Stimulated activated CD8-positive, alpha-beta memory T cell treated with anti-CD3 and anti-CD28 coated beads, Interleukin-7, amount 100 ng/mL, for 4 hours (primary cell): ENCODE results near the gene SPSB1.

Source experiments
- DNase-seq, 2 donors: peaks; one replicate each; pipeline ENCODE4 v3.0.0-alpha.2; 2020; ENCODE audit warnings: low read depth in 2 of 2

SPSB1 gene

DNA sequence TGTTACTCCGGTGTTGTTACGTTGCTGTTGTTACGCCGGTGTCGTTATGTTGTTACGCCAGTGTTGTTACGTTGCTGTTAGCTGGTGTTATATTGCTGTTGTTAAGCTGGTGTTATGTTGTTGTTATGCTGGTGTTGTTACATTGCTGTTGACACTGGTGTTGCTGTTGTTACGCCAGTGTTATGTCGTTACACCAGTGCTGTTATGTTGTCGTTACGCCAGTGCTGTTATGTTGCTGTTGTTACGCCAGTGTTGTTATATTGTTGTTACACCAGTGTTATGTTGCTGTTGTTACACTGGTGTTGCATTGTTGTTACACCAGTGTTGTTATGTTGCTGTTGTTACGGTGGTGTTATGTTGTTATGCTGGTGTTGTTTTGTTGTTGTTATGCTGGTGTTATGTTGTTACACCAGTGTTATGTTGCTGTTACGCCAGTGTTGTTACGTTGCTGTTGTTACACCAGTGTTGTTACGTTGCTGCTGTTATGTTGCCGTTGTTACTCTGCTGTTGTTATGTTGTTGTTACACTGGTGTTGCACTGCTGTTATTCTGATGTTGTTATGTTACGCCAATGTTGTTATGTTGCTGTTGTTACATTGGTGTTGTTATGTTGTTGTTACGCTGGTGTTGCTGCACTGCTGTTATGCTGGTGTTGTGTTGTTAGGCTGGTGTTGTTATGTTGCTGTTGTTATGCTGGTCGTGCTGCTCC is 32.5 kb upstream of the SPSB1 start:
- DNase-seq = no peak

DNA sequence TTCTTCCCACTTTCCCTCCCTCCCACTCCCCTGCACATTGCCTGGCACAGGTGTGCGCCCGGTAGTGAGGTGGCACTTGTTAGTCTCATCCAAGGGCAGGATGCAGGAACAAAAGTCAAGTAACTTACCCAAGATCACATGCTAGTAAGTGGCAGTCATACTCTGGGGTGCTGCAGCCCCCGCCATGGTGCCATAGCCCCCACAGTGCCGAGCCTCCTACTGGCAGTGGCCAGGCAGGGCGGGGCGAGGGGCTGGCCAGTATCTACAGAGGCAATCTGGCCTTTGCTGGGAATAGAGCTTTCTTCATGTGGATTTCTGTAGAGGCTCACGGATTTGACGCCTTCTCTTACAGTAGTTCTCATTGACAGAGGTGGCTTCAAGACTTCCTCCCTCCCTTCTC is 31.2 kb upstream of the SPSB1 start:
- no peak for DNase-seq

DNA sequence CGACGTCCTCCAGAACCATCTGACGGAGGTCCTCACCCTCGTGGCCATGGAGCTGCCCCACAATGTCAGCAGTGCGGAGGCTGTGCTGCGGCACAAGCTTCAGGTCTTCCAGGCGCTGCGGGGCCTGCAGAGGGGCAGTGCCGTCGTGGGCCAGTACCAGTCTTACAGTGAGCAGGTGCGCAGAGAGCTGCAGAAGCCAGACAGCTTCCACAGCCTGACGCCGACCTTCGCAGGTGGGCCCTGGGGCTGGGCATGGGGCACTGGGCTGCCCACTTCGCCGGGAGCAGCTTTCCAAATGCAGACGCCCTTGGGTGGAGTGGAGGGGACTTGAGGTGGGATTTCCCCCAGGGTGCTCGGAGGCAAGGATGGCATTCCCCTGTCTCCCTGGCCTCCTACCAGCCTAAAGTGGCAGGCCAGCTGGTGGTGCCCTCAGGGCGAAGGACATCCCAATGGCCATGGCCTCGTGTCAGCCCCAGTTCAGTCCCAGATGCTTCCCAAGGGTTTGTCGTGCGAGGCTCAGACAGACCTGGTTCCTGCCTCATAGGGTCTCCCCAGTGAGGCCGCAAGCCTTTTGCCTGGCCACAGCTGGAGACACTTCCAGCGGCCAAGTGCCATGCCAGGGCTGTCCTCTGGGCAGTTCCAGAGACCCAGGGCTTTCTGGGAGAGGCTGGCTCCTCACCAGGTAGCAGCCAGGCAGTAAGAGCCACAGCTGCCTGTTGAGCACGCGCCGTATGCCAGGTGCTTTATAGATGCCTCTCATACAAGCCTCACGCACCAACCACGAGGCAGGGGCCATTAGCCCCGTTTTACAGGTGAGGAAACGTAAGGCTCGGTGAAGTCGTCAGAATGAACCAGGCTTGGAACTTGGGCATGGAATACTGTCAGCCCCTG is 30.4 kb upstream of the SPSB1 start:
- DNase-seq = no peak

DNA sequence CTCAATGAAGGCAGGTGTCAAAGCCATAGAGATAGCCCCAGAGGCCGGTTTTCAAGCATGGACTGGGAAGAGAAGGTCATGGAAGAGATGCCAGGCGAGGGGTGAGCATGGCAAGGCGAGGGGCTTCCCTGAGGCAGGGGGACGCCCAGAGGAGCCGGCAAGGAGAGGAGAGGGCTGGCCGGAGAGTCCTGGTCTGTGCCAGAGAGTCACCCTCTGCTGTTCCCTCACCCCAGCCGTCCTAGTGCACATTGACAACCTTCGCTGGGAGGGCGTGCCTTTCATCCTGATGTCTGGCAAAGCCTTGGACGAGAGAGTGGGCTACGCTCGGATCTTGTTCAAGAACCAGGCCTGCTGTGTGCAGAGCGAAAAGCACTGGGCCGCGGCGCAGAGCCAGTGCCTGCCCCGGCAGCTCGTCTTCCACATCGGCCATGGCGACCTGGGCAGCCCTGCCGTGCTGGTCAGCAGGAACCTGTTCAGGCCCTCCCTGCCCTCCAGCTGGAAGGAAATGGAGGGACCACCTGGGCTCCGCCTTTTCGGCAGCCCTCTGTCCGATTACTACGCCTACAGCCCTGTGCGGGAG is 29.3 kb upstream of the SPSB1 start:
- DNase-seq = no peak

DNA sequence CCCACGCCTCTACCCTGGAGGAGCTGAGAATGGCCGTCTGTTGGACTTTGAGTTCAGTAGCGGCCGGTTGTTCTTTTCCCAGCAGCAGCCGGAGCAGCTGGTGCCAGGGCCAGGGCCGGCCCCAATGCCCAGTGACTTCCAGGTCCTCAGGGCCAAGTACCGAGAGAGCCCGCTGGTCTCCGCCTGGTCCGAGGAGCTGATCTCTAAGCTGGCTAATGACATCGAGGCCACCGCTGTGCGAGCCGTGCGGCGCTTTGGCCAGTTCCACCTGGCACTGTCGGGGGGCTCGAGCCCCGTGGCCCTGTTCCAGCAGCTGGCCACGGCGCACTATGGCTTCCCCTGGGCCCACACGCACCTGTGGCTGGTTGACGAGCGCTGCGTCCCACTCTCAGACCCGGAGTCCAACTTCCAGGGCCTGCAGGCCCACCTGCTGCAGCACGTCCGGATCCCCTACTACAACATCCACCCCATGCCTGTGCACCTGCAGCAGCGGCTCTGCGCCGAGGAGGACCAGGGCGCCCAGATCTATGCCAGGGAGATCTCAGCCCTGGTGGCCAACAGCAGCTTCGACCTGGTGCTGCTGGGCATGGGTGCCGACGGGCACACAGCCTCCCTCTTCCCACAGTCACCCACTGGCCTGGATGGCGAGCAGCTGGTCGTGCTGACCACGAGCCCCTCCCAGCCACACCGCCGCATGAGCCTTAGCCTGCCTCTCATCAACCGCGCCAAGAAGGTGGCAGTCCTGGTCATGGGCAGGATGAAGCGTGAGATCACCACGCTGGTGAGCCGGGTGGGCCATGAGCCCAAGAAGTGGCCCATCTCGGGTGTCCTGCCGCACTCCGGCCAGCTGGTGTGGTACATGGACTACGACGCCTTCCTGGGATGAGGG is 28.5 kb upstream of the SPSB1 start:
- DNase-seq = no peak

DNA sequence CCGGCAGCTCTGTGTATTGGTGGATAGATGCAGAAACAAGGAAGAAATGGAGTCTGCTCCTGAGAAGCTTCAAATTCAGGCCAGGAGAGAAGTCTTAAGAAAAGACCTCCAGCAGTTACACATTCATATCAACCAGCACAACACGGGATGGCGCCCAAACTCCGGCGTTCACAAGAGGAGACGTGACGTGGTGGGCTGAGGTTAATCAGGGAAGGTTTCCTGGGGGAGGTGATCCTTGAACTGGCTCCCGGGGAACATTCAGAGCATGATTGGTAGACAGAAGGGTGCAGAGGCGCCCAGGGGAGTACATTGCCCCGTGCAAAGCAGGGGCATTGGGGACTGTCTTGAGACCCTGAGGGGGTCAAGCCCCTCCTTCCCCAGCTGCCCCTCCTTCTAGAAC is 27.7 kb upstream of the SPSB1 start:
- no peak for DNase-seq

DNA sequence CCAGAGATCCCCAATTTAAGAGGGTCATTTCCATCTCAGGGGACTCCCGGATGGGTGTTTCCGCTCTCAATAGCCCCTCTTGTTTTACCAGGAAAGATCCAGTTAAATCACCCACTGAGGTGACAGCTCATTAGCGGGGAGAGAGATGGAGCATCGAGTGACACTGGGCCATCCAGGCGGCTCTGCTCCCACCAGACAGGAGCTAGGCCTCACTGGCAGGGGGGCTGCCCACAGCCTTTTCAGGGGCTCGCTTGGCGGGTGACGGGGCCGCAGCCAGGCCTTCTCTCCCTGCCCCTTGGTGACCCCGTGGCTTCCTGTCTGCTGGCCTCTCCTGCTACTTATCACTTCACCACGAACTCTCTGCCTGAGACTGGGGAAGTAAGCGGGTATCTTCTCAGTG is 26.7 kb upstream of the SPSB1 start:
- DNase-seq = no peak

DNA sequence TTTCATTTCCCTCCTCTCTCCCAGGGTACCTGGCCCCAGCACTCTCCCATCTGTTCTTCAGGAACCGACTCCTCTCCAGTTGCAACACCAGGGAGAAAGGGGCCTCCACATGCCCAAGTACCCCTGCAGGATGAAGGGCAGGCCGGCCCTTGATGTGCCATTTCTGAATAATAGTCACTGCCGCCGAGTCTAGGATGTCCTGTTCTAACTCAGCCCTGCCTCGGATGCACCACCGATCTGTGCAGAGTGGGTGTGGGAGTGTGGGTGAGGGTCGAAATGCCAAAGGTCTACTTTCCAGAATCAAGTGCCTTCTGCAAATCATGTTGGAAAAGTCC is 25.4 kb upstream of the SPSB1 start:
- no peak for DNase-seq

DNA sequence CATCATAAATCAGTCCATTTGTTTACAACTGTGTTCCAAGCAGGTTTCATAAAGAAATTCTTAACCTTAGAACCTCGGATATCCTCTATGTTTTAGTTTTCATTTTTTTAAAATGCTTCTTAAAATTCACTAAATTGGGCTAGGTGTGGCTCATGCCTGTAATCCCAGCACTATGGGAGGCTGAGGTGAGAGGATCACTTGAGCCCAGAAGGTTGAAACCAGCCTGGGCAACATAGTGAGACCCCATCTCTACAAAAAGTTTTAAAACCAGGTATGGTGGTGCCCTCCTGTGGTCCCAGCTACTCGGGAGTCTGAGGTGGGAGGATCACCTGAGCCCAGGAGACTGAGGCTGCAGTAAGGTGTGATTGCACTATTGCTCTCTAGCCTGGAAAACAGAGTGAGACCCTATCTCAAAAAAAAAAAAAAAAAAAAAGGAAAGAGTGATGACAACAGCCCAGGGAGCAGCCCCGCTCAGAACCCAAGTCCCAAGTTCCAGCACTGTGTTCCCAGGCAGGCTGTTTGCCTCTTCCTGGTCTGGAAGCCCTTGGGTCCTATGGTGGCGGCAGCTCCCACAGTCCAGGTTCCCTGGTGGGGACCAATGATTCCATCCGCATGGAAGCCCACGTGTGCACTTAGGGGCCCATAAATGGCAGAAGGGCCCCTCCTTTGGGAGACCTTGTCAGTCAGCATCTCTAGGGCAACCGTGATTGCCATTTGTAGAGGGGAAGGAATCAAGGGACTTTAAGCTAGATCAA is 24.7 kb upstream of the SPSB1 start:
- DNase-seq = no peak

DNA sequence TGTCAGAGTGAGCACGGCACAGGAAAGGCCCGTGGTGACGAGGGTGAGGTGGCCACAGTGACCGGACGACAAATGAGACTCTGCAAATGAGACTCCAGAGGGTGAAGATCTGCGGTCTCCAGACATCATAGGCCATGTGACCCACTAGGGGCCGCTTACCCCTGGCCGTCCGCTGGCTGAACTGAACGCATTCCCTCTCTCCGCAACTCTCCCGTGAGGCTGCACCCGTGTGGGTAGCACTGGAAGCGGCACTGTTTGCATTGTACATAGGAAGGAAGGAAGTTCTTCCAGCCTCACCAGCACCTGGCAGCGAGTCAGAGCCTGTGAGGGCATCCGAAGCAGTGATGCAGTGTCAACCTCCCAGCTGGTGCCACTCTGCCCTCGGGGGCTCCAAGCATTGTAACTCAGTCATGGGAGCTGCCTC is 23.6 kb upstream of the SPSB1 start:
- DNase-seq = no peak

DNA sequence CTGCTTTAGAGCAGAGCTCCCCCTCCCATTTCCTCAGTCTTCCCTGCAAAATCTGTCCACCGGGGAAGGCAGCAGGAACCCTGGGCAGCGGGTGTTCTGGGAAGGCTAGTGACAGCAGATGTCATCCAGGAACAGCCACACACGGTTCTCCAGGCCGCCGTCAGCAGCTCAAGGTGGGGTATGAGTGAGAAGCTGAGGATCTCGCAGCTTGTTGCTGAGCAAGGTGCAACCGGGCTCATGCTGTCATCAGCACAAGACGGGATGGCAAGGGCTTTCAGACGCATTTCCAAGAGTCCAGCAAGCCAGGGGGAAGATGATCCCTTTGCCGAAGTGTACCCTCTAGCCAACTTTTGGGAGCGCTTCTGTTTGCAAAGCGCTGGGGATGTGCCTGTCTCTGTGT is 23.0 kb upstream of the SPSB1 start:
- no peak for DNase-seq

DNA sequence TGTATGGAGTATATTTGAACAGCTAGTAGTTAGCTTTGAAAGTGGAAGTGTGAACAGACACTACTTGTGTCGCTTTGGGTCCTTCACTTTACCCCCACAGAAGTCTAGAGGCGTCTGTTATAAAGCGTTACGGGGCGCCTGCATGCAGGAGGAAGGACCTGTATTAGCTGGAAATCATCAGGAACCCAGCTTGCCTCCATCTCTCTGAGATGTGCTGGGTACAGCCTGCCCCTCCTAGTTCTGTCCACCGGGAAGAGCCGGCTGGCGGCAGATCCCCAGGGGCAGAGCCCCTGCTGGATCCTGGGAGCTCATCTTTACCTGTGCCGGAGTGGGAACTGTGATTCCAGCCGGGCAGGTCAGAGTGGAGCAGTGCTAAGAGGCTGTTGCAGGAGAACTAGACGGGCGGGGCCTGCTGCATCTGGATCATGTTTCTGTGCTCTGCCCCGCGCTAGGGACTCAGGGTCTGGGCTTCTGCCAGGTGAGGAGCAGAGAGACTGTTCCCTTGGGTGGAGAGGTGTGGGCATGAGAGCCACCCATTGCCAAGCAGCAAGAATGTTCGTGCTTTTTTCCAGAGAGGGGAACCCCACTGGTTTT is 22.3 kb upstream of the SPSB1 start:
- no peak for DNase-seq

DNA sequence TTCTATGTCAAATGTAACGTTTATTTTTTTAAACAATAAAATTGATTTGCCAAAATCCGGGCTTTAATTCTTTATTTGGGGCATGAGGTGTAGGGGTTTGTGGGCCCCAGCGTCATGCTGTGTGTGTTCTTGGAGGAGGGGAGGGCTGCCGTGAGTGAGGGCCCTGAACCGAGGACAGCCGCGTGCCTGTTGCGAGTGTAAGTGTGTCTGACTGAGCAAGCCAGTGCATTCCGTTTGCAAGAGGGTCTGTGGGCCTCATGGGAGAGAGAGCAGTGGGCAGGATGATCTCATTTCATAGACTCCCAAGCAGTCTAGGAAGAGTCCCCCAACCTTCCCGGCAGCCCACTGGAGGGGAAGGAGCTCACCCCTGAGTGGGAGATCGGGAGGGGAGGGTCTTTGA is 21.4 kb upstream of the SPSB1 start:
- DNase-seq = no peak

DNA sequence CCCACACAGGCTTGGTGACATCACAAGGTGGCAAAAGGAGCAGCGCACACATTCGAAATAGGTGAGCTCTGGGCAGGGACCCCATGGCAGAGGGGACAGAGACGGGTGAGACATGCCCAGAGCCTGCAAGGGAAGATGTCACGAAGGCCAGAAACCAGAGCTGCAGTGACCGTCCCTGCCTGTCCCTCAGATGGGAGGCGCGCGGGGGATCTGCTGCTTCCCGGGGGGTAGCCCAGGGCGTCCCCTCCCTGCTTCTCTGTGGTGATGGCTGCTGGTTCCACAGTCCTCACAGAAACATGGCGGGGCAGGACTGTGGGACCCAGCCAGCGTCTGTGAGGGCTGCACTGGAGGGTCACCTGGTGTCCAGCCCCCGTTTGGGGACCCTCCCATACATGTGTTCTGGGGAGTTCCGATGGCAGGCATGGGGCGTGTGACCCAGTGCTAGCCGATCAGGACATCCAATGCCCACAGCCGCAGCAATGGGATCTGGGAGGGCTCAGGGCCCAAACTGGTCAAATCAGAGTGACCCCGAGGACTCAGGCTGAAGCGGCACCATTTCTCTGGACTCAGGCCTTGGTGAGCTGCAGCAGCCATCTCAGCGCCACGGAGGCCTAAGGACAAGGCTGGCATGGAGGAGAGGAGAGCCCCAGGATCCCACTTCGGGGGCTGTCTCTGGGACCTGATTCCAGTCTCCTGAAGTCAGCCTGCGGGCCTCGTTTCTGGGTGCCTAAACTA is 20.7 kb upstream of the SPSB1 start:
- no peak for DNase-seq

DNA sequence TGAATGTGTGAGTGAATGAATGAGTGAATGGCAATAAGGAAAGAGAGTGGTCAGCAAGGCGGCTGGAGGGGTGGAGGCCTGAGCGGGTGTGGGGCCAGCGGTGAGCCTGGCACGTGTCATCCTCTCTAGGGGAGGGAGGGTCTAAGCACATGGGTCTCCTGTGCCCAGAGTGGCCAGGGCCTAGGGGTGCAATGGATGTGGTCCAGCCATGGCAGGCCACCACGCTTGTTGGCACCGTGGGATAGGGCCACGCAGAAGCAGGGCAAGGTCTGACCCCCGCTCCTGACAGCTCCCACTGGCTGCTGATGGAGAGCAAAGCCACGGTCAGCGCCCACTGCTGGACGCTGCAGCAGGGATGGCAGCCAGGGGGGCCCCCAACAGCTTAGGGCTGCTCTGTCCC is 19.5 kb upstream of the SPSB1 start:
- DNase-seq = no peak

DNA sequence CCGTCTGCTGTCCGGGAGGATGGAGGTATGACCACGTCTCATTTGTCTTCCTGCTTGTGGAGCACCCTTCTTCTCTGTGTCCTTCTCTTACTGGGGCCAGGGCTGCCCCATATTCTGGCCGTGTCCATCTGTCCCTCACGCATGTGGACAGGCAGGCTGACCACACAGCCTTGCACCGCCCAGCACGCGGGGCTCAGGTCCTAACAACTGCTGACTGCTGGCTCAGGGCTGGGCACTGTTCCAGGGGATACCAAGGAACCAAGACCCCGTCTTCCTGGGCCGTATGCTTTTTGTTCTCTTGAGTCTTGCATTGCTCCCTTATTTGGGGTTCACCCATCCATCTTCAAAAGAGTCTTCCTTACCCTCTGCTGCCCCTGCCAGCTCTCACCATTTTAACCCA is 17.5 kb upstream of the SPSB1 start:
- no peak for DNase-seq

DNA sequence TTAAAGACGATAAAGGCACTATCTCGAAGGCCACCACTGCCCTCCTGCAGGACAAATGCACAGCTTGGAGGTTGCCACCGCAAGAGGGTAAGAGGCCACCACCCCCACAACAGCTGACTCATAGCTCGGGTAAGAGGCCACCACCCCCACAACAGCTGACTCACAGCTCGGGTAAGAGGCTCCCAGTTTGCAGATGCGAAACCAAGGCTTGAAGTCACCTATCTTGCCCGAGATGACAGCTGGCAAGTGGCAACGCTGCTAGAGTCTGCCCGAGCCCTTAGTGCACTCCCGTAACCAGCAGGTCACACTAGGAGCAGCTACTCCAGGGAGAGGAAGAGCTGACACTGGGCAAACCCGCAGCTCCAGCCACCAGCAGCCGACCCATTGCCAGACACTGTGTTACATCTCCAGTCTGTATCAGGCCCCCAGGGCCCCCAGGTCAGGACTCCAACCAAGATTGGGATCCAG is 17.1 kb upstream of the SPSB1 start:
- peak; percentile 68 to 84 for DNase-seq

DNA sequence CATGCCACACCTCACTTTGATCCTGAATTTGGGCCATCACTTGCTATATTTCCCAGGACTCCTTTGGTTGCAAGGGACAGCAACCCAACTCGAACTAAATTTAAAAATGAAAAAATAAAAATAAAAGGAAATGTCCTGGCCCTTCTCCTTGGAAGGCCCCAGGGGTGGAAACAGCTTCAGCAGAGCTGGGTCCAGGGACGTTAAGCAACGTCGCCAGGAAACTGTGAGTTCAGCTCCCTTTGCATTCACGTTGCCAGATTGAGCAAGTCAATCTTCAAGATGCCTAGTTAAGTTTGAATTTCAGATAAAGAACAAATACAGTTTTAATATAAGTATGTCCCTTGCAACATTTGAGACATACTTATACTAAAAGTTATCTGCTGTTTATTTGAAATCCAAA is 14.6 kb upstream of the SPSB1 start:
- DNase-seq = no peak

DNA sequence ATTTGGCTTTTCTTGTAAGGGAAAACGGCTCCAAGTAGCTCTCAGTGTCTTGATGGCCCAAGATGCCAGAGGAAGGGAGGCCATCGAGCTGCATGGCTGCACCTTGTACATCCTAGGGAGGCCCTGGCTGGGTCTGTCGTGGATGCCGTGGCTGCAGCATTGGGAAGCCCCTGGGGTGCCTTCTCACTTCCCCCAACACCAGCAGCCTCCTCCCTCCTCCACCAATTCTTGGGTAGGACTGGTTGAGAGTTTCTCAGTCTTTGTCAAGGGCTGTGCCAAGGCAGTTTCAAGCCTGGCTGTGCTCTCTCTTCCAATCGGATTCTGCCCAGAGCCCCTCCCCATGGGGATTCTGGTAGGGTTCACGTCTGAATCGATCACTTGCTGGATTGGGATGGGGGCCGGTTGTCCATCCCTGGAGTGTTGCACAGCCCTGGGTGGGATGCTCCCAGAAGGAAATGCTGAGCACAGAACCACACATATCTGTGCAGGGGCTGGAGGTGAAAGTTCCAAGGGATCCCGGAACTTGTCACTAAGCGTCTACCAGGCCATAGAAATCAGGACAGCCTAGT is 14.0 kb upstream of the SPSB1 start:
- no peak for DNase-seq
